ENCODE data around the gene P4HTM.

The P4HTM gene

GRCh38 chr3:49023775-49024174, 33.7 kb downstream of the P4HTM start:
- DNase-seq (ENCODE audit: low read depth in 2 of 3, low spot score in 2 of 3) = no peak

DNA sequence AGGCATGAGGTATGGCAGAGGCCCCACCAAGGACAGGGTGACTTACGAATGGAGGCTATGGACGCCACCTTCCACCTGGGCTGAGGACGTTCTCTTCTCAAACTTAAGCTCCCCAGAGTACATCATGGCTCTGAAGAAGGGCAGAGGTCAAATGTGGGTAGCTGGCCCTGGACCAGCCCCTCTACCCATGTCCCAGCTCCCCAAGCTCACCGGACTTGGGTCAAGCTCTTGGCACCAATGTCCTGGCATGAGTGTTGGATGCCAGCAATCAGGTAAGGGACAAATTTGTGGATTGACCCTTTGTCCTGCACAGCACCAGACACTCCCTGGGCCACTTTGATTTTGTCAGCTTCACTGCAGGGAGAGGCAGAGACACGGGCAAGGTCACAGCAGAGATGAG, 34.4 kb downstream of the P4HTM start:
- no peak for DNase-seq (ENCODE audit: low read depth in 2 of 3, low spot score in 2 of 3)

DNA sequence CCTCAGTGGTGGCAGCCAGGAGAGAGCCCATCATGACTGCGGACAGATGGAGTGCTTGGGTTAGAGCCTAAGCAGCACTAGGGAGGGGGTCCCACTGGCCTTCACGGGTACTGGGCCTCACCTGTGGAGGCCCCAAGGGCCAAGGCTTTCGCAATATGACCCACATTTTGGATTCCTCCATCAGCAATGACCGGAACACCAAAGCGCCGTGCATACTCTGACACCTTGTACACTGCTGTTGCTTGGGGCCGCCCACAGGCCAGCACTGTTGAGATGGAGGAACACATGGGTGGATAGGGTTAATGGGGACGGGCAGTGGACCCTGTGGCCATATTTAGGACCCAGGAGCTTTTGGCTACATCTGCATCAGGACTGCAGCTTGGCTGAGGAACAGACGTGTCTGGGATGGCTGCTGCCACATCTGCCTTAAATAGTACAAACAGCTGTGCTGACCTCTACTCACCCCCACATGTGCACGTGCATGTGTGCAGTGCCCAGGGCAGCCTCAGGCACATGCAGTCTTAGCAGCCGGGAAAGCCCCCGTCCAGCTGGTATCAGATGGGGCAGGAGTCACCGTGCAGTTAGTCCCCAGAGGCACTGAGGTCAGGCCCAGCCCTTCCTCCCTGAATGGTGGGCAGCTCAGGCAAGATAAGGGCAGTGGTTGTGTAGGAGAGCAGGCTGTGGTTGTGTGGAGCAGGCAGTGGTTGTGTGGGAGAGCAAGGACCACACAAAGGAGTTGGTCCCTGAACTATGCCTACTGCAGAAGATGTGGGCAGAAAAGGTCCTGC, 35.2 kb downstream of the P4HTM start:
- DNase-seq (ENCODE audit: low read depth in 2 of 3, low spot score in 2 of 3) = no peak

DNA sequence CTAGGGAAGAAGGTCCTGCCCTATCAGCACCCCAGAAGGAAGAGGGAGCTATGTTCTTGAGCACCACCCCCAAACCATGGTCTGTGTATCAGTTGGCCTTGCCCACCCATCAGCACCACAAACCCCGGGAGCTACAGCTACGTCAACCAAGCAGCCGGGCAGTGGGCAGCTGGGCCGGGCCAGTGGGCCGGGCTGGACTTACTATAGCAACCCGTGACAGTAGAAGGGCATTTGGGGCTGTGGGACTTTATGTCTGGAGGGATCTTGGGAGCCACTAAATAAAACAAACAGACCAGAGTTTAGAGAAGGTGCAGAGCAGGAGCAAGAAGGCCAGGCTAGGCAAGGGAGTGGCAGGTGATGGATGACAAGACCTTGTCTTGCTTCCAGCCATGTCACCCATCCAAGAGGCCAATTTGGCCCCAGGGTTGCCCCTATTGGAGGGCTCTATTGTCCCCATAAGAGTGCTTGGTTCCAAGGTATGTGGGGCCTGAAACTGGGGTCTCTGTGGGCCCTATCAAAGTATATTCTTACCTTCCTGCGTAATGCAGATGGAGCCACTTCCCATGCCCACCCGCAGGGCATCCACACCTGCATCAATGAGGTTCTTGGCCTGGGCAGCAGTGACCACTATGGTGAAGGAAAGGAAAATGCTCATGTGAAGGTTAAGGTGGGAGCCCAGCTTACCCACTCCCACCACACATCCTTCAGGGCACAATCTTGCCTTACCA, 35.9 kb downstream of the P4HTM start:
- DNase-seq (ENCODE audit: low read depth in 2 of 3, low spot score in 2 of 3) = no peak

GRCh38 chr3:49026536-49026935, 36.5 kb downstream of the P4HTM start:
- no peak for DNase-seq (ENCODE audit: low read depth in 2 of 3, low spot score in 2 of 3)

- no peak for DNase-seq (ENCODE audit: low read depth in 2 of 3, low spot score in 2 of 3)
These were observed 37.6 kb downstream of the P4HTM start for GRCh38 chr3:49027634-49028033.

DNA sequence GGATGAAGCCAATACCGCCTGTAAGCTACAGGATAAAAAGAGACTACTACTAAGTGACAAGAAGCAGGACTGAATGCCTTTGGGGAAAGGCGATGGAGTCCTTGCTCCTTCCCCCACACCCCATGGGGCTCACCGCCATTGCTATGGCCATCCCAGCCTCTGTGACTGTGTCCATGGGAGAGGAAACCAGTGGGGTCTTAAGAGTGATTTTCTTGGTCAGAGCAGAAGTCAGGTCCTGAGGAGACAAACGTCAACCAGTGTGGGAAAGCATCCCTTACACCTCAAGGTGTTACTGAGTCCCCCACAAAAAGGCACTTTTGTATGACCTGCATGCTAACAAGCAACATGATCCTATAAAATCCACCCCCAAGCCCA, 38.2 kb downstream of the P4HTM start:
- DNase-seq (ENCODE audit: low read depth in 2 of 3, low spot score in 2 of 3) = no peak

GRCh38 chr3:49028673-49029562, 38.9 kb downstream of the P4HTM start, which contains the start of gene IMPDH2:
TSS of gene IMPDH2 (minus strand) at chr3:49029398. CDS start at chr3:49029350, 48 bp downstream.
- peak; percentile 84 to 93 (median 88) for DNase-seq (ENCODE audit: low read depth in 2 of 3, low spot score in 2 of 3)

DNA sequence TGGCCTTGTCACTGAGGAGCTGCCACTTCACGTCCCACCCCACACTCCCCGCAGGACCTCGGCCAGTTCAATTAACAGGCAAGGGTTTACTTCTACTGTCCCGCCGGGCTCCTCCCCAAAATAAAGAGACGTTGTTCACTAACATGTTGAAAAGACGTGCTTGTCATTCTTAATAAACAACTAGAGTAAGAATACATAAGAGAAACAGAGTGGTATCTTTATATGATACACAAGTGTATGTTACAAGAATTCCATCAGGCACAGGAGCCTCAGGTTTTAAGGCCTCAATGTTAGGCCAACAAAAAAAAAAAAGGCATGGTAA, 39.5 kb downstream of the P4HTM start:
- no peak for DNase-seq (ENCODE audit: low read depth in 2 of 3, low spot score in 2 of 3)

- no peak for DNase-seq (ENCODE audit: low read depth in 2 of 3, low spot score in 2 of 3)
These were observed 40.3 kb downstream of the P4HTM start for GRCh38 chr3:49030321-49030720.

GRCh38 chr3:49032646-49033304, 42.7 kb downstream of the P4HTM start:
- DNase-seq (ENCODE audit: low read depth in 2 of 3, low spot score in 2 of 3) = no peak

DNA sequence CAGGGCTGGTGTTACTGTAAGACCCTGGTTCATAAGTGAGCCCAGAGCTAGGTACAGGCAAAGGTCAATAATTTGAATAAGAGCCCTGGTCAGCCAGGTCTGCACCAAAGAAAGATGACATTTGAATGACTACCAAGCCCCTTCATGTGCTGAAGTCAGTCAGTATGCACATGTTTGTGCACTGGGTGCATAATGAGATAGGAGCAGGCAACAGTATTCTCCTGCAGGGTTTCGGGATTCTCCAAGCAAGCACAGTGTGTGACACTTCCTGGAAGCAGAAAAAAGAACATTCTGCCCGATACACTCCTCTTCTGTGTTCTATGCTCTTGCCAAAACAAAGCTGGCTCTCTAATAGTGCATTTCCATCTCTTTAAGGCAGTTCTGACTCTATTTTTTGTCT, 44.6 kb downstream of the P4HTM start:
- no peak for DNase-seq (ENCODE audit: low read depth in 2 of 3, low spot score in 2 of 3)

GRCh38 chr3:49035281-49035680, 45.2 kb downstream of the P4HTM start:
- no peak for DNase-seq (ENCODE audit: low read depth in 2 of 3, low spot score in 2 of 3)

DNA sequence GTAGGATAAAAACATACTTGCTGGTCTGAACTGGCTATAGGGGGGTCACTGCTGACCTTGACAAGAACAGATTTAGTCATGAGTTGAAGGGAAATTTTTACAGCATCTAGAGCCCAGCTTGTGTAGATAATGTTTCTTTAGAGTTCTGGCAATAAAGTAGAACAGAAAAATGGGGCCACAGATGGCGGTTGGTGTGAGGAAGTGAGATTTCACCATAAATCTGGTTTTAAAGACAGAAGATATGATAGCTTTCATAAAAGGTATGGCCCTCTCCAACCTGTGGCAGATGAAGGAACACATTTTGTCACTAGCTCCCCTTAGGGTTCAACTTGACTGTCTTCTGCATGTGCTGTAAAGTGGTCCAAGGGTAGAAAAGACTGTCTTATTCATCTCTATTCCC, 63.5 kb downstream of the P4HTM start:
- DNase-seq (ENCODE audit: low read depth in 2 of 3, low spot score in 2 of 3) = no peak

- DNase-seq (ENCODE audit: low read depth in 2 of 3, low spot score in 2 of 3) = no peak
These were observed 64.4 kb downstream of the P4HTM start for GRCh38 chr3:49054344-49054862.

All from activated CD8-positive, alpha-beta memory T cell treated with anti-CD3 and anti-CD28 coated beads for 48 hours (primary cell).